Adrenal gland (tissue), 12 donors: ENCODE measurements around the gene KLHL42. TPM values are rescaled to one million over a fixed set of nuclear protein-coding genes. Genes with fewer than 3 reads are reported as not detected.
A peak's percentile ranks its signal among the peaks of the same experiment; 100 is the strongest.

ENCODE experiments used
- DNase-seq, 7 donors: peaks; one replicate each; pipeline ENCODE4 v3.0.0-alpha.2; 2019 to 2020
- H3K27ac ChIP-seq, 5 donors: fragments of 200-600 bp; sonication (generic) in 4 of 5; 1 replicate in 3 of 5; 2 replicates in 2 of 5; pipeline versions ENCODE4 v1.5.1 to v1.8.0; 2016 to 2020; ENCODE audit warnings: mild to moderate bottlenecking in 1 of 5
- H3K27me3 ChIP-seq: fragments of 200-600 bp; 2 replicates; pipeline ENCODE4 v1.8.0; 2021
- H3K36me3 ChIP-seq, 2 donors: fragments of 200-600 bp; replicated peaks in 1 of 2; 1 replicate in 1 of 2; 2 replicates in 1 of 2; pipeline versions ENCODE4 v1.5.1 to v1.8.0; 2018 to 2022
- H3K4me1 ChIP-seq, 2 donors: fragments of 200-600 bp; replicated peaks in 1 of 2; 1 replicate in 1 of 2; 2 replicates in 1 of 2; pipeline versions ENCODE4 v1.5.1 to v1.8.0; 2018 to 2021
- H3K4me3 ChIP-seq, 4 donors: fragments of 200-600 bp; sonication (generic) in 3 of 4; one replicate each; pipeline ENCODE4 v1.5.1; 2016 to 2018
- H3K9me3 ChIP-seq, 3 donors: fragments of 200-600 bp; sonication (generic) in 1 of 3; replicated peaks in 1 of 3; 1 replicate in 2 of 3; 2 replicates in 1 of 3; pipeline versions ENCODE4 v1.5.1 to v1.8.0; 2016 to 2021
- CTCF ChIP-seq, 6 experiments: fragments of 450-650 bp in 4 of 6; fragments of 200-600 bp in 2 of 6; sonication (generic) in 1 of 6; IDR thresholded peaks; 1 replicate in 5 of 6; 2 replicates in 1 of 6; pipeline versions ENCODE4 v1.5.1 to v1.8.0; 2016 to 2021; ENCODE audit warnings: antibody characterized with exemption in 6 of 6, mild to moderate bottlenecking in 2 of 6, moderate library complexity in 1 of 6
- POLR2A ChIP-seq, 2 donors: fragments of 450-650 bp; IDR thresholded peaks; one replicate each; pipeline ENCODE4 v1.6.1; 2017; ENCODE audit warnings: antibody characterized with exemption in 2 of 2, mild to moderate bottlenecking in 2 of 2, moderate library complexity in 1 of 2
- WGBS, 4 donors: extraction: QIAGEN DNeasy Blood & Tissue Kit in 2 of 4; methylation state at CpG; one replicate each; pipeline versions ENCODE4 v1.1.5 to v1.1.7; 2013 to 2017; 5-methylcytosine and 5-hydroxymethylcytosine counted together
- intact Hi-C, 2 donors: fragments of 100-400 bp; cut with DNase I; formaldehyde crosslinking; loops; one replicate each; pipeline versions ENCODE4 v1.14.1 to v1.15.0; 2022 to 2023
- polyA plus RNA-seq, 3 donors: library from polyadenylated mRNA; stranded (reverse); fragments of 200-250 nt in 2 of 3; fragments of 350-450 nt in 1 of 3; fragmentation: Illumina TruSeq in 1 of 3; extraction: RNeasy Lipid Tissue Mini Kit (QIAGEN cat#74804) in 1 of 3; gene quantifications; one replicate each; pipeline ENCODE4 v1.2.3, GENCODE V29; 2013 to 2014
- total RNA-seq, 9 donors: library from RNA; depleted of rRNA in 4 of 9; stranded (reverse); fragments of >200 nt in 4 of 9; fragments of 120-200 nt in 1 of 9; fragmentation: NEBNext Ultra II Directional in 1 of 9; extraction: Animal tissue kit (Norgen Biotek cat#: 25700) in 1 of 9; gene quantifications; one replicate each; pipeline versions ENCODE4 v1.1.0 to v1.2.4, GENCODE V29; 2013 to 2023
- donor health status: healthy with polysubstance abuse.
- donor health status: Bipolar disorder and iron deficiency.
- donor health status: DM: yes; HTN: yes; CAD: no.
- donor health status: DM: no; HTN: no; CAD: no.
- donor health status: DM: no; HTN: no; CAD: no.
- donor health status: DM: yes; HTN: yes; CAD: no.

The KLHL42 gene
- total and polyA plus RNA-seq, 12 donors = 7.8 to 23.7 (median 18.4) TPM

- H3K27me3 ChIP-seq = no peaks in the 10 kb centered on the region
- H3K36me3 ChIP-seq = no peaks in the 10 kb centered on the region
- peak overlapping the region in 1 of 5 donors; percentile 16 for H3K27ac ChIP-seq
- peak in 3 of 7 donors; percentile 16 to 31 (median 17) for DNase-seq
- WGBS, 4 donors = 75 to 84% (median 81%) methylated on average over 14 to 15 of the region's 15 CpGs
- peaks cover 7 to 11% of the 10 kb centered on the region in 2 donors for H3K4me1 ChIP-seq
- TF ChIP-seq POLR2A (IDR thresholded peaks at IDR 0.05) = no peak
- TF ChIP-seq CTCF (IDR thresholded peaks at IDR 0.05) = no peak
- no peaks in the 10 kb centered on the region for H3K9me3 ChIP-seq
- intact Hi-C loops = no loop called here
- H3K4me3 ChIP-seq = no peak overlapping the region
Measured at GRCh38 chr12:27751386-27752047, 28.5 kb upstream of the KLHL42 start.

GRCh38 chr12:27754795-27755194 is 25.2 kb upstream of the KLHL42 start:
- TF ChIP-seq POLR2A (IDR thresholded peaks at IDR 0.05) = no peak
- no peak for TF ChIP-seq CTCF (IDR thresholded peaks at IDR 0.05)
- intact Hi-C loops = no loop called here
- Histone ChIP-seq H3K4me1 (no peaks in the 10 kb centered on the region), H3K27ac (no peak overlapping the region), H3K27me3 (no peaks in the 10 kb centered on the region), H3K36me3 (no peaks in the 10 kb centered on the region), H3K4me3 (no peak overlapping the region), H3K9me3 (no peaks in the 10 kb centered on the region)
- WGBS, 4 donors = 95 to 97% (median 97%) methylated on average over 3 of the region's 3 CpGs
- DNase-seq = no peak

GRCh38 chr12:27756670-27757195 is 23.3 kb upstream of the KLHL42 start:
- Histone ChIP-seq H3K9me3 (no peaks in the 10 kb centered on the region), H3K4me1 (no peaks in the 10 kb centered on the region), H3K4me3 (no peak overlapping the region), H3K27ac (no peak overlapping the region), H3K27me3 (no peaks in the 10 kb centered on the region), H3K36me3 (no peaks in the 10 kb centered on the region)
- TF ChIP-seq CTCF (IDR thresholded peaks at IDR 0.05) = no peak
- TF ChIP-seq POLR2A (IDR thresholded peaks at IDR 0.05) = no peak
- intact Hi-C loops = no loop called here
- WGBS, 4 donors = 86 to 94% (median 92%) methylated on average over 7 of the region's 7 CpGs
- no peak for DNase-seq

GRCh38 chr12:27762757-27763156 is 17.3 kb upstream of the KLHL42 start:
- 89 to 94% (median 90%) methylated on average over 2 of the region's 2 CpGs for WGBS, 4 donors
- TF ChIP-seq CTCF (IDR thresholded peaks at IDR 0.05) (no peak), POLR2A (IDR thresholded peaks at IDR 0.05) (no peak)
- DNase-seq = no peak
- Histone ChIP-seq H3K4me3 (no peak overlapping the region), H3K36me3 (no peaks in the 10 kb centered on the region), H3K4me1 (no peaks in the 10 kb centered on the region), H3K27me3 (no peaks in the 10 kb centered on the region), H3K27ac (no peak overlapping the region), H3K9me3 (no peaks in the 10 kb centered on the region)
- intact Hi-C loops = no loop called here
